Natural killer cell treated with Interleukin-12 subunit alpha and Interleukin-12 subunit beta and Interleukin-15 and Interleukin-18, amount 100 ng/mL, for 72 hours (primary cell): ENCODE data around the gene MATCAP1. TPM values are rescaled to one million over a fixed set of nuclear protein-coding genes. Genes with fewer than 3 reads are reported as not detected.

Source experiments
- ATAC-seq, 2 donors: fragments of 150-1000 bp; cut with Tn5 transposase in 1 of 2; sonication (Bioruptor Pico), chemical (Tn5 transposase) in 1 of 2; 2 replicates each; pipeline ENCODE4 v1.10.0; 2021
- DNase-seq: peaks from one replicate; pipeline ENCODE4 v3.0.0; 2022; ENCODE audit warnings: low spot score
- H3K27ac Mint-ChIP-seq, 2 donors: 1 replicate in 1 of 2; 2 replicates in 1 of 2; pipeline ENCODE4 v1.8.0; 2022; ENCODE audit warnings: mixed read lengths in 2 of 2, mild to moderate bottlenecking in 1 of 2, moderate library complexity in 1 of 2
- H3K27me3 Mint-ChIP-seq, 2 donors: 1 replicate in 1 of 2; 2 replicates in 1 of 2; pipeline ENCODE4 v1.8.0; 2022; ENCODE audit warnings: mixed read lengths in 2 of 2
- H3K36me3 Mint-ChIP-seq: one replicate; pipeline ENCODE4 v1.8.0; 2022; ENCODE audit warnings: mixed read lengths
- H3K4me1 Mint-ChIP-seq, 2 donors: 1 replicate in 1 of 2; 2 replicates in 1 of 2; pipeline ENCODE4 v1.8.0; 2022; ENCODE audit warnings: low read depth in 2 of 2, mixed read lengths in 2 of 2, mild to moderate bottlenecking in 1 of 2
- H3K4me3 Mint-ChIP-seq: one replicate; pipeline ENCODE4 v1.8.0; 2022; ENCODE audit warnings: mixed read lengths
- H3K9me3 Mint-ChIP-seq: 2 replicates; pipeline ENCODE4 v1.8.0; 2022; ENCODE audit warnings: mixed read lengths
- total RNA-seq, 2 donors: library from RNA; stranded (reverse); gene quantifications; one replicate each; pipeline ENCODE4 v1.2.3, GENCODE V29; 2022

Gene MATCAP1
- total RNA-seq, 2 donors from 2014 or later, result 33.2 to 33.8 TPM

GRCh38 chr16:67201411-67202345, 17.9 kb upstream of the MATCAP1 start:
- DNase-seq (no peak), ATAC-seq (no peak)
- no peak overlapping the region for H3K4me3 Mint-ChIP-seq
- no peaks in the 10 kb centered on the region for H3K9me3 Mint-ChIP-seq
- H3K4me1 Mint-ChIP-seq, result peaks cover 5 to 8% of the 10 kb centered on the region in 2 donors
- no peaks in the 10 kb centered on the region for H3K27me3 Mint-ChIP-seq
- H3K36me3 Mint-ChIP-seq, result peaks cover 4% of the 10 kb centered on the region
- no peak overlapping the region for H3K27ac Mint-ChIP-seq

DNA sequence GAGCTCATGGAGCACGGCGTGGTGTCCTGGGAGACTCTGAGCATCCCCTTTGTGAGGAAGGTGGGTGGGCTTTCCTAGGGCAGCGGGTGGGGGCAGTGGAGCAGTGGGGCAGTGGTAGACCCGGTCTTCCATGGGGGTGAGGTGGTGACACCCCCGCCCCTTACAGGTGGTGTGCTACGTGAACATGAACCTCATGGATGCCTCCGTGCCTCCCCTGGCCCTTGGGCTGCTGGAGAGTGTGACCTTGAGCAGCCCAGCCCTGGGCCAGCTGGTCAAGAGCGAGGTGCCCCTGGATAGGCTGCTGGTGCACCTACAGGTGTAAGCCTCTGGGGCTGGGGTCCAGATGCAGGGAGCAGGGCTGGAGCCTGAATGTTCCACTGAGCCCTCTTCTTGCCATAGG, 16.7 kb upstream of the MATCAP1 start:
- Mint-ChIP-seq H3K9me3 (no peaks in the 10 kb centered on the region), H3K4me1 (peaks cover 15 to 17% of the 10 kb centered on the region in 2 donors), H3K4me3 (no peak overlapping the region), H3K36me3 (peaks cover 16% of the 10 kb centered on the region), H3K27ac (no peak overlapping the region), H3K27me3 (no peaks in the 10 kb centered on the region)
- DNase-seq (no peak), ATAC-seq (peak in 1 of 2 donors; percentile 5)

DNA sequence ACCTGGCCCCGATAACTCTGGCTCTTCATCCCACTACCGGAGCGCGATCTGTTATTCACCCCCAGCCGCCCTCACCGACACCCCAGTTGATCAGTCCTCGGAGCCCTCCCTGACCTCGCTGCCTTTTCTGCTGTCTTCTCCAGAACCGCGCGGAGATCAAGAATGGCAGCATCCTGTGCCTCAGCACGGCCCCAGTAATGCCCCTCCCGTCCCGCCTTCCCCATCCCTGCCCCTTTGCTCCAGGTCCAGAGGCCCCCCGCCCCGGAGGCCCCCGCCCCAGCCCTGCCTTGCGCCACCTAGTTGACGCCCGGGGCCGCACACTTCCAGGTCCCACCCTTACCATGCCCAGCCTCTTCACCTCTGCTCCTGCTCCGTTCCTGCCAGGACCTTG, 16.0 kb upstream of the MATCAP1 start:
- Mint-ChIP-seq H3K4me1 (peaks cover 15 to 18% of the 10 kb centered on the region in 2 donors), H3K36me3 (peaks cover 17% of the 10 kb centered on the region), H3K9me3 (no peaks in the 10 kb centered on the region), H3K27me3 (no peaks in the 10 kb centered on the region), H3K27ac (no peak overlapping the region), H3K4me3 (no peak overlapping the region)
- ATAC-seq, result no peak
- no peak for DNase-seq

DNA sequence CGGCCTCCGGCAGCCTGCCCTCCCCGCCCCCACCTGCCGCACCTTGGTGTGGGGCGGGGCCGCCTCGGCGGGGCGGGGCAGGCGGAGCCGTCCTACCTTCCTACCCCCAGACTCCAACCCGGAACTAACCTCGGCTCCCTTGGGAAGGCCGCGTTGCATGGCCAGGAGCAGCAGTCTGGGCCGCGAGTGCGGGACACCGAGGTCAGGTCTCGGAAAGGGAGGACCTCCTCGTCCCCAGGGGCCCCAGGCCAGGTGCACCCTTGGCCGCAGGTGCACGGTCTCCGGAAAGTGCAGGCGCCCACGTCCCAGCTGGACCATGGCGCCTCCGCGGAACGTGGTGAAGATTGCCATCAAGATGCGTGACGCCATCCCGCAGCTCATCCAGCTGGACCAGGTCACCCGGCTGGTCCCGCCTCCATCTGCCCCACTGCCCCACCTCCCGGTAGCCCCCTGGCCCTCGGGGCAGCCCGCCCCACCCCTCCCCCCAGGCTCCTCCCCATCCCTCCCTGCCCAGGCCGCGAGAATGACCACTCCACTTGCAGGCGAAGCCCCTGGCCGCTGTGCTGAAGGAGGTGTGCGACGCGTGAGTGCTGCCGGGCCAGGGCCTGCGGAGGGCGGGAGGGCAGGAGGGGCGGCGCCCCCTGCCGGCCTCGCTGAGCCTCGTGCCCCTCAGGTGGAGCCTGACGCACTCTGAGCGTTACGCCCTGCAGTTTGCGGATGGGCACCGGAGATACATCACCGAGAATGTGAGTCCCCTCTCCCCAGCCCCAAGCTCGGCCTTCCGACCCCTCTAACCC, 15.4 kb upstream of the MATCAP1 start, which contains the start of gene ELMO3:
ELMO3 (plus strand) TSS at position 121 of the 797 bp plus-strand sequence; CDS start at position 317, 196 bp downstream.
- Mint-ChIP-seq H3K4me3 (no peak within 1 kb of the TSS), H3K27me3 (no peaks in the 10 kb centered on the region), H3K4me1 (peaks cover 15 to 18% of the 10 kb centered on the region in 2 donors), H3K27ac (no peak within 1 kb of the TSS), H3K9me3 (no peaks in the 10 kb centered on the region), H3K36me3 (peaks cover 17% of the 10 kb centered on the region)
- no peak for DNase-seq
- ATAC-seq, result no peak

DNA sequence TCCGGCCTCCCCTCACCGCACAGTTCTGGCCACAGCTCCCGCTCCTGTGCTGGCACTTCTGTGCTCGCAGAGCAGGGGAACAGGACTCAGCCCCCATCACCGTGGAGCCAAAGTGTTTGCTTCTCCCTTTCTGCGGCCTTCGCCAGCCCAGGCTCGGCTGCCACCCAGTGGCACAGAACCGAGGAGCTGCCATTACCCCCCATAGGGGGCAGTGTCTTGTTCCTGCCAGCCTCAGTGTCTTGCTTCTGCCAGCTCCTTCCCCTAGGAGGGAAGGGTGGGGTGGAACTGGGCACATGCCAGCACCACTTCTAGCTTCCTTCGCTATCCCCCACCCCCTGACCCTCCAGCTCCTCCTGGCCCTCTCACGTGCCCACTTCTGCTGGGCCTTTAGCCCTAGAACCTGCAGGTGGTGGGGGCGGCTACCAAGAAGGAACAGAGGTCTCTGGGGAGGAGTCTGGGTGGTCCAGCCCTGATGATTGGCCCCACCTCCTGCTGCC, 14.5 kb upstream of the MATCAP1 start:
- no peak overlapping the region for H3K27ac Mint-ChIP-seq
- no peak overlapping the region for H3K4me3 Mint-ChIP-seq
- H3K36me3 Mint-ChIP-seq, result peaks cover 17% of the 10 kb centered on the region
- peaks cover 25 to 27% of the 10 kb centered on the region in 2 donors for H3K4me1 Mint-ChIP-seq
- DNase-seq (no peak), ATAC-seq (no peak)
- H3K9me3 Mint-ChIP-seq, result no peaks in the 10 kb centered on the region
- H3K27me3 Mint-ChIP-seq, result no peaks in the 10 kb centered on the region

DNA sequence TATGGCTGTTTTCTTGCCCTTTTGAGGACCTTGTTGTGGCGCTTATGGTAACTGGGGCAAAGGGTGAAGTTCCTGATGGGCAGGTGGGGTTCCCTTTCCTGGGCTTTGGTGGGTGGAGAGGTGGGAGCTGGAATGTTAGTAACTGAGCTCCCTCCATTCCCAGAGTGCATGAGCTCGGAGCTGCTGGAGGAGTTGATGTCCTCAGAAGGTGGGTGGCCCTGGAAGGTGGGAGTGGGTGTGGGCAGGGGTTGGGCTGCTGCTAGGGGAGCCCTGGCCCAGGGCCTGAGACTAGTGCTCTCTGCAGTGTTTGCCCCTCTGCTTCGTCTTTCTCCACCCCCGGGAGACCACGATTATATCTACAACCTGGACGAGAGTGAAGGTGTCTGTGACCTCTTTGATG, 13.9 kb upstream of the MATCAP1 start:
- peaks cover 17% of the 10 kb centered on the region for H3K36me3 Mint-ChIP-seq
- H3K27me3 Mint-ChIP-seq, result no peaks in the 10 kb centered on the region
- H3K4me3 Mint-ChIP-seq, result no peak overlapping the region
- DNase-seq (no peak), ATAC-seq (no peak)
- H3K27ac Mint-ChIP-seq, result no peak overlapping the region
- H3K4me1 Mint-ChIP-seq, result peaks cover 28 to 29% of the 10 kb centered on the region in 2 donors
- no peaks in the 10 kb centered on the region for H3K9me3 Mint-ChIP-seq

DNA sequence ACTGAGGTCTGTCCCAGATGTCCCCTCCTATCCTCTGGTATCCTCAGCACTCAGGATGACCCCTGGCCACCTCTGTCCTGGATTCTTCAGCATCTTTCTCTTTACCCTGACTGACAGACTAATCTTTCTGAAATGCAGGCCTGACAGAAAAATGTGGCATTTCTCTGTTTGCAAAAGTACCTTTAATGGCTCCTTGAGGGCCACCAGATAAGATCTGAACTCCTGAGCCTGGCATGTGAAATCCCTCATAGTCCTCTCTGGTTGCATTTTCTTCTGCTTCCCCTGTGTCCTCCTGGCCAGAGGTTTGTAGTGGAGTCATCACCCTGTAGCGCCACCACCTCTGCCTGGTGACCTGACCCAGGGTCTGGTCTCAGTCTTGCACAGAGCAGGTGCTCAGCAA, 13.1 kb upstream of the MATCAP1 start:
- peaks cover 17% of the 10 kb centered on the region for H3K36me3 Mint-ChIP-seq
- no peak for DNase-seq
- H3K27me3 Mint-ChIP-seq, result no peaks in the 10 kb centered on the region
- no peak for ATAC-seq
- peak overlapping the region in 1 of 2 donors; percentile 51 for H3K27ac Mint-ChIP-seq
- no peaks in the 10 kb centered on the region for H3K9me3 Mint-ChIP-seq
- H3K4me1 Mint-ChIP-seq, result peaks cover 32 to 34% of the 10 kb centered on the region in 2 donors
- H3K4me3 Mint-ChIP-seq, result peak overlapping the region; percentile 11

- H3K4me1 Mint-ChIP-seq, result peaks cover 39 to 42% of the 10 kb centered on the region in 2 donors
Measured at GRCh38 chr16:67195676-67196075, 11.9 kb upstream of the MATCAP1 start.

GRCh38 chr16:67194260-67194659, 10.5 kb upstream of the MATCAP1 start:
- Mint-ChIP-seq H3K36me3 (peaks cover 17% of the 10 kb centered on the region), H3K4me3 (peak overlapping the region; percentile 82), H3K27ac (peak overlapping the region; percentile 54 to 80), H3K27me3 (no peaks in the 10 kb centered on the region), H3K4me1 (peaks cover 39 to 42% of the 10 kb centered on the region in 2 donors), H3K9me3 (no peaks in the 10 kb centered on the region)
- ATAC-seq (no peak), DNase-seq (no peak)

More at GRCh38 chr16:67195676-67196075, 11.9 kb upstream of the MATCAP1 start:
- Mint-ChIP-seq H3K27ac (peak overlapping the region; percentile 35 to 51), H3K9me3 (no peaks in the 10 kb centered on the region), H3K27me3 (no peaks in the 10 kb centered on the region), H3K36me3 (peaks cover 17% of the 10 kb centered on the region), H3K4me3 (peak overlapping the region; percentile 17)
- ATAC-seq, result no peak
- no peak for DNase-seq

- Mint-ChIP-seq H3K27ac (peak overlapping the region; percentile 54 to 80), H3K4me1 (peaks cover 39 to 42% of the 10 kb centered on the region in 2 donors), H3K9me3 (no peaks in the 10 kb centered on the region), H3K36me3 (peaks cover 17% of the 10 kb centered on the region), H3K27me3 (no peaks in the 10 kb centered on the region), H3K4me3 (peak overlapping the region; percentile 82)
- ATAC-seq (no peak), DNase-seq (no peak)
Measured at GRCh38 chr16:67193536-67193935, 9.8 kb upstream of the MATCAP1 start.

- Mint-ChIP-seq H3K4me3 (peak overlapping the region; percentile 82), H3K36me3 (peaks cover 17% of the 10 kb centered on the region), H3K9me3 (no peaks in the 10 kb centered on the region), H3K4me1 (peaks cover 39 to 42% of the 10 kb centered on the region in 2 donors), H3K27ac (peak overlapping the region; percentile 54 to 80), H3K27me3 (no peaks in the 10 kb centered on the region)
- DNase-seq (no peak), ATAC-seq (no peak)
Measured at GRCh38 chr16:67192781-67193361, 9.1 kb upstream of the MATCAP1 start.

- Mint-ChIP-seq H3K27ac (peak within 1 kb of the TSS; percentile 54 to 80), H3K9me3 (no peaks in the 10 kb centered on the region), H3K4me3 (peak within 1 kb of the TSS; percentile 82), H3K4me1 (peaks cover 39 to 41% of the 10 kb centered on the region in 2 donors), H3K36me3 (peaks cover 17% of the 10 kb centered on the region), H3K27me3 (no peaks in the 10 kb centered on the region)
- ATAC-seq (peak; percentile 97 to 98), DNase-seq (peak; percentile 96)
Measured at GRCh38 chr16:67191995-67192681, 8.4 kb upstream of the MATCAP1 start, which contains the start of gene E2F4. TSS of gene E2F4 (plus strand) at chr16:67192155. CDS start at chr16:67192228, 73 bp downstream.
